WTC11 (cell line): ENCODE measurements around the gene LRRC32. TPM values are rescaled to one million over a fixed set of nuclear protein-coding genes. Genes with fewer than 3 reads are reported as not detected.

Source experiments
- MYBL2 ChIP-seq: sonication (generic); formaldehyde crosslinking; IDR thresholded peaks from 2 replicates; pipeline ENCODE4 v1.8.1; 2023; ENCODE audit warnings: mild to moderate bottlenecking, moderate library complexity, missing genetic modification reagents
- NFYB ChIP-seq: sonication (generic); formaldehyde crosslinking; conservative IDR thresholded peaks from 2 replicates; pipeline ENCODE4 v1.8.0; 2022; ENCODE audit warnings: low read depth, missing genetic modification reagents
- PRDM15 ChIP-seq: sonication (generic); formaldehyde crosslinking; IDR thresholded peaks from 2 replicates; pipeline ENCODE4 v1.8.0; 2022; ENCODE audit warnings: missing genetic modification reagents
- PREB ChIP-seq: sonication (generic); formaldehyde crosslinking; IDR thresholded peaks from 2 replicates; pipeline ENCODE4 v1.8.1; 2022; ENCODE audit warnings: mild to moderate bottlenecking, missing genetic modification reagents, moderate library complexity, borderline replicate concordance
- ZNF532 ChIP-seq: fragments of 250-450 bp; sonication (Bioruptor Pico); IDR thresholded peaks from 2 replicates; pipeline ENCODE4 v1.9.0; 2021; ENCODE audit warnings: mild to moderate bottlenecking, borderline replicate concordance
- total RNA-seq: library from RNA; stranded (reverse); gene quantifications from 3 replicates; pipeline ENCODE4 v1.2.3, GENCODE V29; 2021
- TF ChIP-seq, protein P1 (sequence below): sonication (generic); formaldehyde crosslinking; IDR thresholded peaks from 2 replicates; pipeline ENCODE4 v1.8.0; 2023; ENCODE audit warnings: missing genetic modification reagents, mild to moderate bottlenecking, borderline replicate concordance
- TF ChIP-seq, protein P2 (sequence below): fragments of 200-600 bp; IDR thresholded peaks from 2 replicates; pipeline ENCODE4 v1.8.0; 2022; ENCODE audit warnings: antibody characterized with exemption
- TF ChIP-seq, protein P3 (sequence below): sonication (generic); formaldehyde crosslinking; IDR thresholded peaks from 2 replicates; pipeline ENCODE4 v1.8.0; 2022; ENCODE audit warnings: mild to moderate bottlenecking, missing genetic modification reagents
- TF ChIP-seq, protein P4 (sequence below): fragments of 250-450 bp; sonication (Bioruptor Pico); IDR thresholded peaks from 2 replicates; pipeline ENCODE4 v1.9.0; 2021; ENCODE audit warnings: moderate library complexity, mild to moderate bottlenecking, inconsistent platforms, borderline replicate concordance
- TF ChIP-seq, protein P5 (sequence below): fragments of 250-450 bp; sonication (Bioruptor Pico); IDR thresholded peaks from 2 replicates; pipeline ENCODE4 v1.9.0; 2021; ENCODE audit warnings: mild to moderate bottlenecking
- TF ChIP-seq, protein P6 (sequence below): fragments of 250-450 bp; sonication (Bioruptor Pico); conservative IDR thresholded peaks from 2 replicates; pipeline ENCODE4 v1.9.0; 2021; ENCODE audit warnings: mild to moderate bottlenecking

The LRRC32 gene
- total RNA-seq, 1 experiment from 2014 or later = 0.74 TPM

- TF ChIP-seq ZNF532 (CRISPR knock-in tag) (no peak), PREB (CRISPR knock-in tag) (no peak), PRDM15 (no peak), NFYB (CRISPR knock-in tag) (no peak), MYBL2 (CRISPR knock-in tag) (no peak)
- TF ChIP-seq, protein P1, sequence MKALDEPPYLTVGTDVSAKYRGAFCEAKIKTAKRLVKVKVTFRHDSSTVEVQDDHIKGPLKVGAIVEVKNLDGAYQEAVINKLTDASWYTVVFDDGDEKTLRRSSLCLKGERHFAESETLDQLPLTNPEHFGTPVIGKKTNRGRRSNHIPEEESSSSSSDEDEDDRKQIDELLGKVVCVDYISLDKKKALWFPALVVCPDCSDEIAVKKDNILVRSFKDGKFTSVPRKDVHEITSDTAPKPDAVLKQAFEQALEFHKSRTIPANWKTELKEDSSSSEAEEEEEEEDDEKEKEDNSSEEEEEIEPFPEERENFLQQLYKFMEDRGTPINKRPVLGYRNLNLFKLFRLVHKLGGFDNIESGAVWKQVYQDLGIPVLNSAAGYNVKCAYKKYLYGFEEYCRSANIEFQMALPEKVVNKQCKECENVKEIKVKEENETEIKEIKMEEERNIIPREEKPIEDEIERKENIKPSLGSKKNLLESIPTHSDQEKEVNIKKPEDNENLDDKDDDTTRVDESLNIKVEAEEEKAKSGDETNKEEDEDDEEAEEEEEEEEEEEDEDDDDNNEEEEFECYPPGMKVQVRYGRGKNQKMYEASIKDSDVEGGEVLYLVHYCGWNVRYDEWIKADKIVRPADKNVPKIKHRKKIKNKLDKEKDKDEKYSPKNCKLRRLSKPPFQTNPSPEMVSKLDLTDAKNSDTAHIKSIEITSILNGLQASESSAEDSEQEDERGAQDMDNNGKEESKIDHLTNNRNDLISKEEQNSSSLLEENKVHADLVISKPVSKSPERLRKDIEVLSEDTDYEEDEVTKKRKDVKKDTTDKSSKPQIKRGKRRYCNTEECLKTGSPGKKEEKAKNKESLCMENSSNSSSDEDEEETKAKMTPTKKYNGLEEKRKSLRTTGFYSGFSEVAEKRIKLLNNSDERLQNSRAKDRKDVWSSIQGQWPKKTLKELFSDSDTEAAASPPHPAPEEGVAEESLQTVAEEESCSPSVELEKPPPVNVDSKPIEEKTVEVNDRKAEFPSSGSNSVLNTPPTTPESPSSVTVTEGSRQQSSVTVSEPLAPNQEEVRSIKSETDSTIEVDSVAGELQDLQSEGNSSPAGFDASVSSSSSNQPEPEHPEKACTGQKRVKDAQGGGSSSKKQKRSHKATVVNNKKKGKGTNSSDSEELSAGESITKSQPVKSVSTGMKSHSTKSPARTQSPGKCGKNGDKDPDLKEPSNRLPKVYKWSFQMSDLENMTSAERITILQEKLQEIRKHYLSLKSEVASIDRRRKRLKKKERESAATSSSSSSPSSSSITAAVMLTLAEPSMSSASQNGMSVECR (CRISPR knock-in tag) = no peak
- TF ChIP-seq, protein P2, sequence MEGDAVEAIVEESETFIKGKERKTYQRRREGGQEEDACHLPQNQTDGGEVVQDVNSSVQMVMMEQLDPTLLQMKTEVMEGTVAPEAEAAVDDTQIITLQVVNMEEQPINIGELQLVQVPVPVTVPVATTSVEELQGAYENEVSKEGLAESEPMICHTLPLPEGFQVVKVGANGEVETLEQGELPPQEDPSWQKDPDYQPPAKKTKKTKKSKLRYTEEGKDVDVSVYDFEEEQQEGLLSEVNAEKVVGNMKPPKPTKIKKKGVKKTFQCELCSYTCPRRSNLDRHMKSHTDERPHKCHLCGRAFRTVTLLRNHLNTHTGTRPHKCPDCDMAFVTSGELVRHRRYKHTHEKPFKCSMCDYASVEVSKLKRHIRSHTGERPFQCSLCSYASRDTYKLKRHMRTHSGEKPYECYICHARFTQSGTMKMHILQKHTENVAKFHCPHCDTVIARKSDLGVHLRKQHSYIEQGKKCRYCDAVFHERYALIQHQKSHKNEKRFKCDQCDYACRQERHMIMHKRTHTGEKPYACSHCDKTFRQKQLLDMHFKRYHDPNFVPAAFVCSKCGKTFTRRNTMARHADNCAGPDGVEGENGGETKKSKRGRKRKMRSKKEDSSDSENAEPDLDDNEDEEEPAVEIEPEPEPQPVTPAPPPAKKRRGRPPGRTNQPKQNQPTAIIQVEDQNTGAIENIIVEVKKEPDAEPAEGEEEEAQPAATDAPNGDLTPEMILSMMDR = no peak
- TF ChIP-seq, protein P3, sequence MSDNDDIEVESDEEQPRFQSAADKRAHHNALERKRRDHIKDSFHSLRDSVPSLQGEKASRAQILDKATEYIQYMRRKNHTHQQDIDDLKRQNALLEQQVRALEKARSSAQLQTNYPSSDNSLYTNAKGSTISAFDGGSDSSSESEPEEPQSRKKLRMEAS (CRISPR knock-in tag) = no peak
- TF ChIP-seq, protein P4, sequence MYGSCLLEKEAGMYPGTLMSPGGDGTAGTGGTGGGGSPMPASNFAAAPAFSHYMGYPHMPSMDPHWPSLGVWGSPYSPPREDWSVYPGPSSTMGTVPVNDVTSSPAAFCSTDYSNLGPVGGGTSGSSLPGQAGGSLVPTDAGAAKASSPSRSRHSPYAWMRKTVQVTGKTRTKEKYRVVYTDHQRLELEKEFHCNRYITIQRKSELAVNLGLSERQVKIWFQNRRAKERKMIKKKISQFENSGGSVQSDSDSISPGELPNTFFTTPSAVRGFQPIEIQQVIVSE (CRISPR knock-in tag) = no peak
- TF ChIP-seq, protein P5, sequence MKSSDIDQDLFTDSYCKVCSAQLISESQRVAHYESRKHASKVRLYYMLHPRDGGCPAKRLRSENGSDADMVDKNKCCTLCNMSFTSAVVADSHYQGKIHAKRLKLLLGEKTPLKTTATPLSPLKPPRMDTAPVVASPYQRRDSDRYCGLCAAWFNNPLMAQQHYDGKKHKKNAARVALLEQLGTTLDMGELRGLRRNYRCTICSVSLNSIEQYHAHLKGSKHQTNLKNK (CRISPR knock-in tag) = no peak
- TF ChIP-seq, protein P6, sequence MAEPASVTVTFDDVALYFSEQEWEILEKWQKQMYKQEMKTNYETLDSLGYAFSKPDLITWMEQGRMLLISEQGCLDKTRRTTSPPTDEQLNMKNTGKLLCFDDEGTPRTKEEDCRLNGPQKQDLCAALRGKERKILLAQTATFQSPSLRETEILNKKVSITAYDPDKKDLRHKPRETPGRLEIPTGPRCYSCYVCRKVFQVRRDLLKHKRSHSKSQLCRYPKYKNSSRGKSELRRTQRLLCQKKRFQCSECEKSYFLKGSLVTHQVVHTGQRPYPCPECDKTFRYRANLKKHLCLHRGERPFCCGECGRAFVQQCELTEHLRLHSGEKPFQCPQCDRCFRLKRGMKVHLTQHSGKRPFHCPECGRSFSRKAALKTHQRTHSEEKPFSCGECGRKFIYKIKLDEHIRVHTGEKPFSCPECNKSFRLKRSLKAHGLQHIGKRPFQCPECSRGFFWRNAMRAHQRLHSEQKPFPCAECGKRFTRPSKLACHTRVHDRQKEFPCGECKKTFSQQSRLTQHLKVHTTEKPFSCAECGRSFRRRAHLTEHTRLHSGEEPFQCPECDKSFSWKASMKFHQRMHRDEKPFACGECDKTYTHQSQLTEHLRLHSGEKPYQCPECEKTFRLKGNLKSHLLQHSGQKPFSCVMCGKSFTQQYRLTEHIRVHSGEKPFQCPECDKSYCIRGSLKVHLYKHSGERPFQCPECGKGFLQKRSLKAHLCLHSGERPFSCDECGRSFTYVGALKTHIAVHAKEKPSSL (CRISPR knock-in tag) = no peak
Measured at GRCh38 chr11:76638270-76639197, 32.0 kb downstream of the LRRC32 start (continued).
